Dermis blood vessel endothelial cell (primary cell): ENCODE data around the gene CD320. TPM values are rescaled to one million over a fixed set of nuclear protein-coding genes. Genes with fewer than 3 reads are reported as not detected.
"Not testable (repeated sequence)": the region's sequence is repeated elsewhere in the genome, so short reads cannot be mapped to it uniquely, and the experiment has no call there.

Experiments
- DNase-seq: peaks from one replicate; pipeline ENCODE4 v3.0.0; 2010
- total RNA-seq: library from RNA; depleted of rRNA; stranded (reverse); fragments of >200 nt; gene quantifications from 2 replicates; pipeline ENCODE4 v1.2.3, GENCODE V29; 2014

Gene CD320
- 38.8 and 57.5 TPM in 2 replicates for total RNA-seq

GRCh38 chr19:8307965-8308866 is at the start of gene CD320:
TSS of gene CD320 (minus strand) at chr19:8308358. CDS start at chr19:8308290, 68 bp downstream.
- DNase-seq: peak; percentile 94

GRCh38 chr19:8357007-8357521 is 48.9 kb upstream of the CD320 start:
- DNase-seq: peak; percentile 13

- DNase-seq: peak; percentile 98
These were observed 47.7 kb upstream of the CD320 start for GRCh38 chr19:8355631-8356402.

- not testable (repeated sequence) for DNase-seq
These were observed 44.7 kb upstream of the CD320 start for GRCh38 chr19:8352845-8353244.

- no peak for DNase-seq
These were observed 44.1 kb upstream of the CD320 start for GRCh38 chr19:8352134-8352827.

- DNase-seq: not testable (repeated sequence)
These were observed 41.6 kb upstream of the CD320 start for GRCh38 chr19:8349629-8350372.

GRCh38 chr19:8343483-8343844 is 35.3 kb upstream of the CD320 start:
- DNase-seq: no peak

- DNase-seq: peak; percentile 99
These were observed 34.7 kb upstream of the CD320 start, which contains the start of gene KANK3 for GRCh38 chr19:8342684-8343482. TSS of gene KANK3 (minus strand) at chr19:8343262. CDS start at chr19:8337828, 5,434 bp downstream.

GRCh38 chr19:8342316-8342683 is 34.1 kb upstream of the CD320 start:
- DNase-seq: no peak

GRCh38 chr19:8341504-8341903 is 33.3 kb upstream of the CD320 start:
- not testable (repeated sequence) for DNase-seq

GRCh38 chr19:8340341-8341096 is 32.4 kb upstream of the CD320 start:
- DNase-seq: peak; percentile 95

GRCh38 chr19:8338835-8339234 is 30.7 kb upstream of the CD320 start:
- no peak for DNase-seq

GRCh38 chr19:8337728-8338127 is 29.6 kb upstream of the CD320 start:
- no peak for DNase-seq

GRCh38 chr19:8336660-8337059 is 28.5 kb upstream of the CD320 start:
- peak; percentile 58 for DNase-seq

- DNase-seq: peak; percentile 45
These were observed 28.0 kb upstream of the CD320 start for GRCh38 chr19:8336072-8336569.

- DNase-seq: no peak
These were observed 27.3 kb upstream of the CD320 start for GRCh38 chr19:8335343-8336071.

- DNase-seq: no peak
These were observed 26.5 kb upstream of the CD320 start for GRCh38 chr19:8334458-8335342.

GRCh38 chr19:8333767-8334457 is 25.8 kb upstream of the CD320 start:
- DNase-seq: no peak
